GM19372 (cell line): ENCODE data around the gene PAK4.
"Not testable (repeated sequence)": the region's sequence is repeated elsewhere in the genome, so short reads cannot be mapped to it uniquely, and the experiment has no call there.

ENCODE experiments used
- ATAC-seq: cut with Tn5 transposase; IDR thresholded peaks from one replicate; pipeline ENCODE4 v1.9.1; 2021; ENCODE audit warnings: mild to moderate bottlenecking, low read depth, moderate library complexity; ENCODE audit not compliant: unreplicated experiment

Gene PAK4

GRCh38 chr19:39128516-39129079, 3.0 kb downstream of the PAK4 start:
- ATAC-seq = no peak

GRCh38 chr19:39129116-39129515, 3.5 kb downstream of the PAK4 start:
- no peak for ATAC-seq

GRCh38 chr19:39130337-39131254, 5.0 kb downstream of the PAK4 start:
- ATAC-seq = no peak

- ATAC-seq = no peak
Measured at GRCh38 chr19:39131255-39131755, 5.7 kb downstream of the PAK4 start.

GRCh38 chr19:39132344-39132969, 6.9 kb downstream of the PAK4 start:
- no peak for ATAC-seq

- no peak for ATAC-seq
Measured at GRCh38 chr19:39133431-39134270, 8.1 kb downstream of the PAK4 start.

- ATAC-seq = no peak
Measured at GRCh38 chr19:39135701-39136100, 10.1 kb downstream of the PAK4 start.

- no peak for ATAC-seq
Measured at GRCh38 chr19:39136225-39136940, 10.8 kb downstream of the PAK4 start.

- no peak for ATAC-seq
Measured at GRCh38 chr19:39137131-39137530, 11.5 kb downstream of the PAK4 start.

- ATAC-seq = no peak
Measured at GRCh38 chr19:39138221-39139211, 12.9 kb downstream of the PAK4 start.

- ATAC-seq = no peak
Measured at GRCh38 chr19:39139305-39139874, 13.8 kb downstream of the PAK4 start.

GRCh38 chr19:39139971-39140453, 14.4 kb downstream of the PAK4 start:
- no peak for ATAC-seq

GRCh38 chr19:39140594-39140993, 15.0 kb downstream of the PAK4 start:
- no peak for ATAC-seq

- ATAC-seq = no peak
Measured at GRCh38 chr19:39141929-39142328, 16.3 kb downstream of the PAK4 start.

GRCh38 chr19:39142630-39143029, 17.0 kb downstream of the PAK4 start:
- no peak for ATAC-seq

- ATAC-seq = not testable (repeated sequence)
Measured at GRCh38 chr19:39143757-39144289, 18.2 kb downstream of the PAK4 start.

- ATAC-seq = no peak
Measured at GRCh38 chr19:39144290-39145071, 18.9 kb downstream of the PAK4 start.
